Neuronal stem cell (in vitro differentiated cells): ENCODE measurements around the gene COMTD1.

Source experiments
- DNase-seq: peaks from one replicate; pipeline ENCODE4 v3.0.0-alpha.2; 2013; ENCODE audit warnings: low spot score
- H2AFZ ChIP-seq: one replicate; pipeline ENCODE4 v1.6.1; 2013; ENCODE audit warnings: mild to moderate bottlenecking, low read length, inconsistent platforms
- H2AK5ac ChIP-seq: 2 replicates; pipeline ENCODE4 v1.6.1; 2013; ENCODE audit warnings: low read depth, mild to moderate bottlenecking, inconsistent platforms, low read length, moderate library complexity, mixed read lengths
- H2BK120ac ChIP-seq: 2 replicates; pipeline ENCODE4 v1.6.1; 2013; ENCODE audit warnings: low read depth, mild to moderate bottlenecking, inconsistent platforms, low read length, moderate library complexity, mixed read lengths
- H2BK12ac ChIP-seq: one replicate; pipeline ENCODE4 v1.6.1; 2013; ENCODE audit warnings: low read length, inconsistent platforms
- H2BK15ac ChIP-seq: 2 replicates; pipeline ENCODE4 v1.6.1; 2013; ENCODE audit warnings: mild to moderate bottlenecking, low read length, inconsistent platforms, mixed read lengths
- H2BK5ac ChIP-seq: one replicate; pipeline ENCODE4 v1.6.1; 2013; ENCODE audit warnings: inconsistent platforms, mild to moderate bottlenecking, low read length, moderate library complexity
- H3K14ac ChIP-seq: one replicate; pipeline ENCODE4 v1.6.1; 2013; ENCODE audit warnings: low read length, inconsistent platforms
- H3K18ac ChIP-seq: 2 replicates; pipeline ENCODE4 v1.6.1; 2013; ENCODE audit warnings: low read length, inconsistent platforms
- H3K23ac ChIP-seq: 2 replicates; pipeline ENCODE4 v1.6.1; 2013; ENCODE audit warnings: low read depth, mild to moderate bottlenecking, mixed read lengths, low read length, inconsistent platforms; ENCODE audit not compliant: poor library complexity
- H3K27ac ChIP-seq: replicated peaks from 3 replicates; pipeline ENCODE4 v1.5.1; 2013; ENCODE audit warnings: low read length, inconsistent platforms
- H3K27me3 ChIP-seq, 3 experiments: 2 replicates each; pipeline ENCODE4 v1.6.1; 2013; ENCODE audit warnings: low read length in 3 of 3, mild to moderate bottlenecking in 2 of 3, inconsistent platforms in 1 of 3, low read depth in 1 of 3, mixed read lengths in 1 of 3, moderate library complexity in 1 of 3; ENCODE audit not compliant: control insufficient read depth in 3 of 3, insufficient read depth in 3 of 3
- H3K36me3 ChIP-seq, 2 donors: replicated peaks in 1 of 2; 2 replicates each; pipeline ENCODE4 v1.6.1; 2013; ENCODE audit warnings: low read length in 2 of 2; ENCODE audit not compliant: control insufficient read depth in 2 of 2, insufficient read depth in 2 of 2
- H3K4ac ChIP-seq: 2 replicates; pipeline ENCODE4 v1.6.1; 2013; ENCODE audit warnings: inconsistent platforms, mild to moderate bottlenecking, low read length, moderate library complexity
- H3K4me1 ChIP-seq, 2 donors: 1 replicate in 1 of 2; 2 replicates in 1 of 2; pipeline ENCODE4 v1.6.1; 2013; ENCODE audit warnings: low read length in 2 of 2, low read depth in 1 of 2; ENCODE audit not compliant: control insufficient read depth in 2 of 2, insufficient read depth in 1 of 2
- H3K4me2 ChIP-seq: one replicate; pipeline ENCODE4 v1.6.1; 2013; ENCODE audit warnings: mild to moderate bottlenecking, low read length, inconsistent platforms; ENCODE audit not compliant: insufficient read depth, poor library complexity, severe bottlenecking
- H3K4me3 ChIP-seq, 2 donors: 2 replicates each; pipeline ENCODE4 v1.5.1; 2013; ENCODE audit warnings: low read length in 2 of 2, mild to moderate bottlenecking in 2 of 2, inconsistent platforms in 1 of 2, moderate library complexity in 1 of 2
- H3K79me1 ChIP-seq: one replicate; pipeline ENCODE4 v1.6.1; 2013; ENCODE audit warnings: low read depth, mild to moderate bottlenecking, inconsistent platforms, low read length, moderate library complexity
- H3K9ac ChIP-seq: one replicate; pipeline ENCODE4 v1.6.1; 2013; ENCODE audit warnings: mild to moderate bottlenecking, low read depth, low read length, inconsistent platforms; ENCODE audit not compliant: poor library complexity
- H3K9me3 ChIP-seq, 2 donors: replicated peaks in 1 of 2; 2 replicates each; pipeline versions ENCODE3 to v1.6.1; 2013; ENCODE audit warnings: low read length in 2 of 2, mild to moderate bottlenecking in 2 of 2, inconsistent platforms in 1 of 2, low read depth in 1 of 2, mixed read lengths in 1 of 2, moderate library complexity in 1 of 2; ENCODE audit not compliant: control insufficient read depth in 2 of 2, insufficient read depth in 1 of 2
- H4K8ac ChIP-seq: one replicate; pipeline ENCODE4 v1.6.1; 2013; ENCODE audit warnings: low read depth, mild to moderate bottlenecking, inconsistent platforms, low read length, moderate library complexity
- H4K91ac ChIP-seq: one replicate; pipeline ENCODE4 v1.6.1; 2013; ENCODE audit warnings: low read length, low read depth, mild to moderate bottlenecking, inconsistent platforms; ENCODE audit not compliant: poor library complexity
- WGBS, 2 donors: extraction: QIAGEN DNeasy Blood & Tissue Kit; methylation state at CpG; one replicate each; pipeline ENCODE4 v1.1.7; 2013; ENCODE audit warnings: missing lambda C conversion rate in 2 of 2, mixed read lengths in 1 of 2; ENCODE audit not compliant: insufficient read length in 2 of 2, insufficient replicate concordance in 1 of 2; ENCODE audit errors: extremely low coverage in 2 of 2; 5-methylcytosine and 5-hydroxymethylcytosine counted together

COMTD1 gene

GRCh38 chr10:75211007-75211691 lies 24.6 kb downstream of the COMTD1 start:
- Histone ChIP-seq H2BK120ac (peak overlapping the region; percentile 95), H3K36me3 (peaks cover 4 to 44% of the 10 kb centered on the region in 2 donors), H4K8ac (peak overlapping the region; percentile 32), H2AFZ (peak overlapping the region; percentile 96), H2AK5ac (no peak overlapping the region), H3K23ac (peak overlapping the region; percentile 99), H3K18ac (peak overlapping the region; percentile 100), H3K9ac (peak overlapping the region; percentile 99), H2BK12ac (no peak overlapping the region), H2BK5ac (peak overlapping the region; percentile 95), H3K4me2 (peak overlapping the region; percentile 79), H4K91ac (no peak overlapping the region), H3K4me1 (peaks cover 7 to 10% of the 10 kb centered on the region in 2 donors), H2BK15ac (no peak overlapping the region), H3K14ac (peak overlapping the region; percentile 95), H3K4me3 (peak overlapping the region; percentile 79 to 100), H3K4ac (peak overlapping the region; percentile 96), H3K79me1 (peaks cover 7% of the 10 kb centered on the region), H3K9me3 (no peaks in the 10 kb centered on the region), H3K27ac (peak overlapping the region; percentile 97), H3K27me3 (no peaks in the 10 kb centered on the region)
- DNase-seq = no peak
- WGBS, 2 donors = no CpG with 5 or more reads among the region's 38 CpGs

DNA sequence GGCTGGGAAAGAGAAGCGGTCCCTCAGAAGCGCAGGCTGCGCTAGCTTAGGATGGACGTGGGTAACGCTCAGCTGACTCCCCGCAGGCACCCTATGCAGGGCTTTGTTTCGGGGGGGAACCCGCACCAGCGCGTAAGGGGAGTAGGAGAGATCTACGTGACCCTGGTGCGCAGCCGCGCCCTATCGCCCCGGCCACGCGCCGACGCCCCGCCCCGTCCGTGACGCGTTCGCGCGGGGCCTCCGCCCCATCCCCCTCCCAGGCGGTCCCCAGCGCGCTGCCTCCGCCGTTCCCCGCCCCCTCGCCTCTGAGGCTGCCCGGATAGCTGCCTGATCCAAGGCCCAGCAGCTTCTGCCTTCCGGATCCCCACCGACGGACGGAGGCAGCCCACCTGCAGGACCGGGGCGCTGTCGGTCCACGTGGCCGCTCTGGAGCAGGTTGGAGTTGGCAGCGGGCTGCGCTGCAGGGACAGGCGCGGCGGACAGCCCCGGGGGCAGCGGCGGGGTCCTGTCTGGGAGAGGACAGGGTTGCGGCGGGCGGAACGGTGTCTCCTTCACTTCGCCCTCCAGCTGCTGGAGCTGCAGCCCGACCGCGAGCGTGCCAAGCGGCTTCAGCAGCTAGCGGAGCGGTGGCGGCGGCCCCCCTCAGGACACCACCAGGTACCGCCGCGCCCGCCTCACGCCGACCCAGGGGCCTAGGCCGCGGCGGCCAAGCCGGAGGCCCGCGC lies 25.3 kb downstream of the COMTD1 start, which contains the start of gene VDAC2:
Gene VDAC2 (plus strand): TSS at position 515 of the 725 bp plus-strand sequence. CDS start 363 bp downstream, outside the sequence.
- H2BK120ac ChIP-seq = peak within 1 kb of the TSS; percentile 95
- peak within 1 kb of the TSS; percentile 96 for H2AFZ ChIP-seq
- H3K4ac ChIP-seq = peak within 1 kb of the TSS; percentile 96
- peak within 1 kb of the TSS; percentile 99 for H4K8ac ChIP-seq
- H2AK5ac ChIP-seq = peak within 1 kb of the TSS; percentile 98
- peak within 1 kb of the TSS; percentile 100 for H3K18ac ChIP-seq
- peak within 1 kb of the TSS; percentile 97 for H4K91ac ChIP-seq
- H3K27ac ChIP-seq = peak within 1 kb of the TSS; percentile 97
- H3K9me3 ChIP-seq = no peaks in the 10 kb centered on the region
- peak within 1 kb of the TSS; percentile 100 for H3K14ac ChIP-seq
- peak; percentile 89 for DNase-seq
- peak within 1 kb of the TSS; percentile 93 for H2BK12ac ChIP-seq
- peak within 1 kb of the TSS; percentile 79 to 100 for H3K4me3 ChIP-seq
- peaks cover 7 to 10% of the 10 kb centered on the region in 2 donors for H3K4me1 ChIP-seq
- H3K23ac ChIP-seq = peak within 1 kb of the TSS; percentile 99
- peak within 1 kb of the TSS; percentile 95 for H2BK5ac ChIP-seq
- H3K27me3 ChIP-seq = no peaks in the 10 kb centered on the region
- no CpG with 5 or more reads among the region's 80 CpGs for WGBS, 2 donors
- H3K4me2 ChIP-seq = peak within 1 kb of the TSS; percentile 95
- peak within 1 kb of the TSS; percentile 99 for H3K9ac ChIP-seq
- peak within 1 kb of the TSS; percentile 91 for H2BK15ac ChIP-seq
- peaks cover 7% of the 10 kb centered on the region for H3K79me1 ChIP-seq
- peaks cover 4 to 37% of the 10 kb centered on the region in 2 donors for H3K36me3 ChIP-seq

GRCh38 chr10:75209921-75210281 lies 25.9 kb downstream of the COMTD1 start:
- H2AK5ac ChIP-seq = peak overlapping the region; percentile 98
- peak overlapping the region; percentile 100 for H3K18ac ChIP-seq
- H2BK15ac ChIP-seq = peak overlapping the region; percentile 72
- H3K9ac ChIP-seq = peak overlapping the region; percentile 99
- peak overlapping the region; percentile 99 for H3K23ac ChIP-seq
- peaks cover 3 to 31% of the 10 kb centered on the region in 2 donors for H3K36me3 ChIP-seq
- peak overlapping the region; percentile 93 for H2BK12ac ChIP-seq
- H3K9me3 ChIP-seq = no peaks in the 10 kb centered on the region
- peak overlapping the region; percentile 95 for H2BK5ac ChIP-seq
- DNase-seq = no peak
- peaks cover 7% of the 10 kb centered on the region for H3K79me1 ChIP-seq
- H3K27ac ChIP-seq = peak overlapping the region; percentile 76
- peak overlapping the region; percentile 96 for H4K91ac ChIP-seq
- H2BK120ac ChIP-seq = peak overlapping the region; percentile 95
- peak overlapping the region; percentile 98 for H4K8ac ChIP-seq
- H2AFZ ChIP-seq = peak overlapping the region; percentile 96
- H3K27me3 ChIP-seq = no peaks in the 10 kb centered on the region
- peaks cover 7 to 10% of the 10 kb centered on the region in 2 donors for H3K4me1 ChIP-seq
- H3K14ac ChIP-seq = peak overlapping the region; percentile 99
- H3K4ac ChIP-seq = peak overlapping the region; percentile 26
- no CpG with 5 or more reads among the region's 19 CpGs for WGBS, 2 donors
- peak overlapping the region; percentile 79 to 90 for H3K4me3 ChIP-seq
- peak overlapping the region; percentile 95 for H3K4me2 ChIP-seq
